ENCODE data around the gene RBBP5.

RBBP5 gene

DNA sequence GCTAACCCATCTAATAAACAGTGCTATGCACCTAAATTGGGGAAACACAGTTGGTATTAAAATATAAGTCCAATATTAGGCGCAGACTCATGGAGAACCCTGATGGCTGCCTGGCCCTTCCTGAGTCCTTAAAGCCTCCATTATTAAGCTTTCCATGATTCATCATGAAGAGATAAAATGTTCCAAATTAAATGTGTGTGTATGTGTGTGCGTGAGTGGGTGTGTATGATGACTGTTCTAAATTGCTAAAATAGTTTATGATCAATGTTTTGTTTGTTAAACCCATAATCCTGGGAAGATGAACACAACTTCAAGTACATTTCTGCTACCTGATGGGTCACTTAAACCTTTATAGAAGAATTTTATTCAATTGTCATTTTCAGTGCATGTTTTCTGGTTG, 6.3 kb upstream of the RBBP5 start:
- DNase-seq, result no peak

DNA sequence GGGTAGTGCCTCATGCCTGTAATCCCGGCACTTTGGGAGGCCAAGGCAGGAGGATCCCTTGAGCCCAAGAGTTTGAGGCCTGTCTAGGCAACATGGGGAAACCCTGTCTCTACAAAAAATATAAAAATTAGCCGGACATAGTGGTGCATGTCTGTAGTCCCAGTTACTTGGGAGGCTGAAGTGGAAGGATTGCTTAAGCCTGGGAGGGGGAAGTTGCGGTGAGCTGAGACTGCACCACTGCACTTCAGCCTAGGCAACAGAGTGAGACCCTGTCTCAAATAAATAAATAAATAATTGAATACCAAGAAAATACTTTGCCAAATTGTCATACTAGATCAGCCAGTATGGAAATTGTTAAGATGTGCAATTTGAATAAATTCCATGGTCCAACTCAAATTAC, 5.9 kb upstream of the RBBP5 start:
- no peak for DNase-seq

DNA sequence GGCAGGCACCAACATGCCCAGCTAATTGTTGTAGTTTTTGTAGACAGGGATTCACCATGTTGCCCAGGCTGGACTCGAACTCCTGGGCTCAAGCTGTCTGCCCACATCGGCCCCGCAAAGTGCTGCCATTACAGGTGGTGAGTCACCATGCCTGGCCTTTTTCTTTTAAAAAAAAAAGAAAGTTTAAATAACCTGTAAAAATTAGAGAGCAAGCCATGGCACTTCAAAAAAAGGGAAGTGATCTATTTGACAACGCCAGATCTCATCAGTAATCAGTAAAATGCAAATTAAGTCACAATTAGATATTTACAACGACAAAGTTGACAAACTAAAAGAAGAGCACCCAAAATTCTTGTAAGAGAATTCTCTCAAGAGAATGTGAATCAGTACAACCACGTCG, 2.9 kb upstream of the RBBP5 start:
- no peak for DNase-seq

DNA sequence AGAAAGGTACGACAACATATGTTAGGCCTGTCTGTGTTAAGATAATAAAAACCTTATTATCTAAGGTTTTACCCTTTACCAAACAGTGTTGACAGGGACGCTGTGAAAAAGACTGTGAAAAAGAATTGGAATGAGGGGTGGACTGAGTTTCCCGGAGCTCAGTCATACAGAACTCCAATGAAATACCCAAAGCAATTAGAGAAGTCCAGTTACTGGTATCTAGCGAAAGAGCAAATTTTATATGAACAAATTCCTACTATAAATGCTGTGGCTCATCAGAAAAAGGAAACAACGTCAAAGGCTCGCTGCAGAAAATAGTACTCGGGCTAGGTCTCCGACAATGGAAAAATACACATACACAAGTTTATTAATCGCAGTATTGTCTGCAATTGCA, 708 bp upstream of the RBBP5 start:
- DNase-seq, result no peak

DNA sequence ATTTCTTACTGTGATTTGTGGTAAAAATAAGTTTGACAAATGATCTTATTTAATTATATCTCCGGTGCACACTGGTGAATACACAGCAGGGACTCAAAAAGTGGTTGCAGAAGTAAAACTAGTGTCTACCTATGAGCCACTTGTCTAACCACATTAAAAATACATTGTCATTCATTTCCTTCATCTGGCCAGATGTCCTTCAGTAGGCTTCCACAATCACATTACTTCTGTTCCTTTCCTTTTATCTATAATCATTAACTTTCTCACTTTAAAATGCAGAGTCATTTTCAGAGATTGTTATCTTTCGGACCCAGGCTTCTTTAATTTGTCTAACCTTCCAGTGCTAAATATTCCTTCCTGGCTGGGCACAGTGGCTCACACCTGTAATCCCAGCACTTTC, 3.0 kb downstream of the RBBP5 start:
- no peak for DNase-seq

DNA sequence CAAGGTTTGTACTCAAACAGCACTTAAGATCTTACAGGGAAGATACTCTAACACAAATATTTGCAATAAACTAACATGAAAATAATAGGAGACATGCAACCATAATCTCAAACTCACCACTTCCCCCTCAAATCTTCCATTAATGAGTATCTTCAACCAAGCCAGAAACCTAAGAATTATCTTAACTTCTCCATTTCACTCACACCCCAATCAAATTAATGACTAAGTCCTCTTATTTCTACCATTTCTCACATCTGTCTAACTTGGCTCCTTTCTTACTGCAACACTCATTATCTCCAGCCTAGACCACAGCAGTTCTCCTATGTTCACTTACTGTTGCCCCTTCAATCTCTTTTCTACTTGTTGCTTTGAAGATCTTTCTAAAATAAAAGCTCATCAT, 10.4 kb downstream of the RBBP5 start:
- no peak for DNase-seq

DNA sequence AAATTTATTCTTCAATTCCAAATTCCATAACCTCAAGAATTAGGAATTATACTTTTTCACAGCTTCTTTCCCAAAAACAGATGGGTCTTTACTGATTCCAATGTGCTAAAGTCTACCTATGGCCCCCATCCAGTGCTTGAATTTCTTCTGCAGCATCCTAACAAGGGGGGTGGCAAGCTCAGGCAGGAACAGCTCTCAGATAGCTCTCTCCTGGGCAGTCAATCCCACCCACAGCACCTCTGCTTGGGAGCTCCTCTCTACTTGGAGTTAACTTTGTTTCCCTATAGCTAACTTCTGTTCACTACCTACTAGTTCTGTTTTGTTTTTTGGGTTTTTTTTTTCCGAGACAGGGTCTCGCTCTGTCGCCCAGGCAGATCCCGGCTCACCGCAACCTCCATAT, 12.1 kb downstream of the RBBP5 start:
- no peak for DNase-seq

DNA sequence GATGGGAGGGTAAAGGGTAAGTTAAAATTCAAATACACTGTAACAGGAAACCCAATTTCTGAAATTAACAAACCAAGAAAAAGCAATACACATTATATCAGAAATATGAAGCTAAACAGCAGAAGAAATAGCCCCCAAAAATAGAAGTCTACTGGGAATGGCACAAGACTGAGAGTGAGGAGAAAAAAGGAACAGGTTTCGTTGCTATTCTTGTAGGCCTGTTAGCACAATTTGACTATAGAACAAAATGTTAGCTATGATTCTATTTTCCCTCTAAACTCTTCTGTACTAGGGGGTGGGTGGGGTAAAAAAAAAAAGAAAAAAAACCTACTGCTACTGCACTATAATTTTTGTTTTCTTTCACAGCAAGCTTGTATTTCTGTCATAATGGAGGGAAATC, 12.5 kb downstream of the RBBP5 start:
- no peak for DNase-seq

DNA sequence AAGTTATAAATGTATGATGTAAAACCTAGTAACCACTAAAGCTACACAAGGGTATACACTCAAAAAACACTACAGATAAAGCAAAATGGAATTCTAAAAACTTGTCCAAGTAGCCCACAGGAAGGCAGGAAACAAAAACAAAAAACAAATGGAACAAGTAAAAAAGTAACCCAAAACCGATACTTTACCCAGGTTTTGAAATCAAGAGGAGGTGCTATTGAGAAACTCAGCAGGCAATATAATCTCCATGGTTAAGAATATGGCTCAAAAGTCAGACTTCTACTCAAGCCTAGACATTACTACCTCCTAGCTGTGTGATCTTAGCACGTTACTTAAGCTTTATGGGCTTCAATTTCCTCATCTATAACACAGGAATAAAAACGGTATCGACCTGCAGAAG, 13.3 kb downstream of the RBBP5 start:
- DNase-seq, result no peak

DNA sequence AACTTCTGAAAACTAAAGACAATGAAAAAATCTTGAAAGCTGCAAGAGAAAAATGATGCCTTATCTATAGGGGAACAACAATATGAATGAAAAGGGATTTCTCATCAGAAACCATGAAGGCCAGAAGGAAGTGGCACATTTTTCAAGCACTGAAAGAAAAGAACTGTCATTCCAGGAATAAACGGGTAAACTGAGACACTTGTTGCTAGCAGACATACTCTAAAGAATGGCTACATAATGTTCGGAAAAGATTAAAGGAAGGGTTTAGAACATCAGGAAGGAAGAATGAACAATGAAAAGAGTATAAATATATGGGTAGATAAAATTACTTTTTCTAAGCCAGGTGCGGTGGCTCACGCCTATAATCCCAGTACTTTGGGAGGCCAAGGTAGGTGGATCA, 14.5 kb downstream of the RBBP5 start:
- no peak for DNase-seq

DNA sequence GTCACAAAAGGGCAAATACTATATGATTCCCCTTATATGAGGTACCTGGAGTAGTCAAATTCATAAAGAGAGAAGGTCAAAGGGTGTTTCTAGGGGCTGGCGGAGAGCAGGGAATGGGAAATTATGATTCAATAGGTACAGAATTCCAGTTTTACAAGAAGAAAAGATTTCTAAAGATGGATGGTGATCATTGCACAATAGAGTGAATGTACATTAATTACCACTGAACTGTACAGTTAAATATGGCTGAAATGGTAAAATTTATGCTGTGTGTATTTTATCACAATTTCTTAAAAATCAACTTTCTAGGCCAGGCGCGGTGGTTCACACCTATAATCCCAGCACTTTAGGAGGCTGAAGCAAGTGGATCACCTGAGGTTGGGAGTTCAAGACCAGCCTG, 19.4 kb downstream of the RBBP5 start:
- DNase-seq, result no peak

DNA sequence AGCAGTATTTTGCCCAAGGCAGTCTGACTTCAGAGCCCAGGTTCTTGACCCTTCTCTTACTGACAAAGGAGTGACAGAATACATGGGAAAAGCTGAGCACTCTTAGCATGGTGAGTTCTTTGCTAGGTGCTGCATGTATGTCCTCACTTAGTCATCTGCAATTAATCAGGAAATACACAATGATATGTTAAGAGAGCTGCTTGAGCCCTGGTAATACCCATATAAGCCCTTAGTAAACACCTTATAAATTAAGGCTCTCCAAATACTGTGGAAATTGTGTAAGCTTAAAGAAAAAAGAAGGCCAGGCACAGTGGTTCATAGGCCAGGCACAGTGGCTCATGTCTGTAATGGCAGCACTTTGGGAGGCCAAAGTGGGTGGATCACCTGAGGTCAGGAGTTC, 23.5 kb downstream of the RBBP5 start:
- no peak for DNase-seq

DNA sequence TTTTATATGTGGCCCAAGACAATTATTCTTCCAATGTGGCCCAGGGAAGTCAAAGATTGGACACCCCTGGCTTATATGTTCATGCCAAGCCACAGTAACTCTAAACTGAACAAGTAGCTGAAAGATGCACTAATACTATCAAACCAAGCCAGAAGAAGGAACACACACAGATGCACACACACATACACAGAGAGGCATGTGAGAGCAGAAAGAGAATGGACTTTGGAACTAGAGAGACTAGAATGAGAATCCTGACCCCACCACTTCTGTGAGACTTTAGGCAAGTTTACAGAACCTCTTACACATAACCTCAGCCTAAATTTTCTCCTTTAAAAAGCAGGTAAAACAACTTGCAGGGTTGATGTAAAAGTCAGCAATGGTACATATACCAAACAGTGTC, 26.4 kb downstream of the RBBP5 start:
- no peak for DNase-seq

DNA sequence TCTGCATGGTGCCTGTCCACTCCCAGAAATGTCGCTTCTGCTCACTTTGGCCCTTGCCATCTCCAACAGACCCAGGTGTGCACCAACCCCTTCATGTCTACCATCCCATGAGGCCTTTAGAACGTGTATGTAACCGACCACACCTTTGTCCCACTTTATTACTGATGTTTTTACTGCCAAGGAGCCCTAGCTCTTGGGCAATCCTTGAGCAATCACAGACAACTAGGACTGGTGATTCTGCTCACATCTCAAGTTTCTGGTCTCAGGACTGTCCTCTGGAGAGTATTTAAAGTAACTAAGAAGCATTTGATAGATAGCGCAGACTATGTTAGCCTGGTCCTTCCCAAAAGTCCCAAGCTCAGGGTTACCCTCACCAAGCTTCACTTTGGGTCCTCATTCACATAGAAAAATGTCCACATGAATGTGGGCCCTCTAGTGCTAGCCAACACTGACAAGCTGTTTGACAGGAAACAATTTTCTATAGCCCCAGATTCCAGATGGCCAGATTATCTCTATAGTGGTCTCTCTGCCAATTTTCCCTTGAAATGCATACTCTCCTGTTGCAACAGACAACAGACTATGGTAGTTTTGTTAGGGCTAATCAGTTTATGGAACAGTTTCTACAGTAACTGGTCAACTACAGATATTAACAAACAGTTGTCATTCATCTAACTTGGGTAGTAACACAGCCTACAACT, 30.6 kb downstream of the RBBP5 start:
- no peak for DNase-seq

DNA sequence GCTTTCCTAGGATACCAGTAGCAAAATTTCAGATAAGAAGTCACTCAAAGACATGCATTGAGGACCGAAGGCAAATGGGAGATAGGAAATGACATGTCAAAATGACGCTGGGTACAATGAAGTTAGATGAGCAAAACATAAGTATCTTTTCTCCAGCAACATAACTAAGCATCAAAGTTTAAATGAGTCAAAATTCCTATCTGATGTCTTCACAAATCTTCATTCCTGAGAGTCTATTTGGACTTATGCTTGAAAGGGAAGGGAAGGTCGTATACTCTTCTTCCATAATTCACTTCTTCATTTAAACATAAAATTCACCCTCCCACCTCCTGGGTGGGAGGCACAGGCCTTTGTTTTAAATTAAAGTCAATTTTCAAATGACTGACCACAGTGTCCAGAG, 33.4 kb downstream of the RBBP5 start:
- DNase-seq, result no peak

DNA sequence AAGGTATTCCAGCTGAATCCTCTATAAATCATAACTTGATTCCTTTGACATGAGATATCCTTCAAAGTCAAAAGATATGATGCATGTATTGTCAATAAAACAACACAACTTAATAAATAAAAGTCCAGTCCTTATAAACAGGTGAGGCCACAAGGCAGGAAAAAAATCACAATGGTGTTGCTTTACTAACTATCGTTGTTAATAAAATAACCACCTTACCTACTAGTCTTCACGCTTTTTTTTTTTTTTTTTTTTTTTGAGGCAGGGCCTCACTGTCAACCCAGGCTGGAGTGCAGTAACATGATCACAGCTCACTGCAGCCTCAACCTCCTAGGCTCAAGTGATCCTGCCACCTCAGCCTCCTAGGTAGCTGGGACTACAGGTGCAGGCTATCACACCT, 37.4 kb downstream of the RBBP5 start, which contains the start of gene TMEM81:
TMEM81 (minus strand) TSS at position 101 of the 400 bp plus-strand sequence. CDS start 140 bp downstream, outside the sequence.
- DNase-seq, result no peak

DNA sequence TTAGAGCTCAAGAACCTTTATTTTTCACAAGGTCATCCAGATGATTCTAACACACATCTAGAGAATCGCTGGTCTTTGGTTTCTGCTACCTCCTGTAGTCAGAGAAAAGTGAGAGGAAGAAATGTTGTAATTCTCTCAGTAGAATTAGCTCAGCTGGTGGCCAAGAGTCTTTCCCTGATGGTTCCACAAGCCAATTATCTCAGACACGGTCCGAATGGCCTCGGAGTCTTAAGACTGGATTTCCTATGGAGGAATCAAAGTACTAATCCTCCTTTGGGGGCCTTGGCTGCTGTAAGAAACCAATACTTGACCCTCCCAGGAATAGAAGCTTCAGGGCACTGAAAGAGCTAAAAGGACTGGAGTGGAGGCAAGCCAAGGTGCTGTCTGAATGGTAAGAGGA, 39.3 kb downstream of the RBBP5 start:
- DNase-seq, result no peak

DNA sequence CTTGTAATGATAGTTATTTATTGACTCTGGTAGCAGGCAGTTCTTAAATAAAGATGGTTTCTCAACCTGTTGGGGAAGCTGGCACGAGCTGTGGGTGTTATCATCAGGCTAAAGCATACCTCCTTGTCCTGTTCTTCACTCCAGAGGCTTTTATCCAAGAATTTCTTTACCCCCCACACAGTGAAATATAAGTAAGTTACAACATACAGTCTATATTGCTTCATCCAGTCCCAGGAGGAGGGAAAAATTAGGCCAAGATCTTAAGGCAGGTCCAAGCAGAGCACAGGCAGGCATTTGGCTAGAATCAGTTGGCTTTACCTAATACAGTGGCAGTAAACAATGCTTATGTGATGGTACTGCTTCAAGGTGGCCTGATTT, 43.9 kb downstream of the RBBP5 start:
- DNase-seq, result no peak

DNA sequence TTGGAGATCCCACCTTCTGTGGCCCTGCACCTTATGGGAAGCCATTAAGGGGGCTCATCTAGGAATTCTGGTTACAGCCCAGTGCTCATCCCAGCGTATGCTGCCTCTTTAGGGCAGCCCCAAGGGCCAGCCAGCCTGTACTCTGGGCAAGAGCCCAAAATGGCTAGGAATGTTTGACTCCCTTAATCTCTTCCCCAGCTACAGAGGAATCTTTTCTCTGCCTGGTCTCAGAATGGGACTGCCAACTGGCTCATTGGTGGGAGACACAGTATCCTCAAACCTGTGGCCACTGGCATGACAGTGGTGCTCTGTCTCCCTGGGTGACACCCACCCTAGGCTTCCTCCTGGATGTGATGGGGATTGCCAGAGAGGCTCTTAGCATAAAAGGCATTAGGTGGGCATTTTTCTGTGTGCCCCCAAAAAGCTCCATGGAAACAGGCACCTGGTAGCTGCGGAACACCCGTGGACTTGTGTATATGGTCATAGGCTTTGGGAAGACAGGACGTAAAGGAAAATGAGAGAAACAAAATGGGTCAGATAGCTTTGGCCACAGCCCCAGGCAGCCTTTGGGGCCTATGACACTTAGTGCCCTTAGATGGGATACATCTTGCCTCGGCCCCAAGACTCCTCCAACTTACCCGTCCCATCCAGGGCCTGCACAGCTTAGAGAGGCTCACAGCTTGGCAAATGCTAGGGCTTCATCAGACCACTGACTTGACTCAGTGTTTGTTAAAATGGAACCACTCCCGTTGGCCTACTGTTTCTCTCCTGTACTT, 44.4 kb downstream of the RBBP5 start:
- no peak for DNase-seq

DNA sequence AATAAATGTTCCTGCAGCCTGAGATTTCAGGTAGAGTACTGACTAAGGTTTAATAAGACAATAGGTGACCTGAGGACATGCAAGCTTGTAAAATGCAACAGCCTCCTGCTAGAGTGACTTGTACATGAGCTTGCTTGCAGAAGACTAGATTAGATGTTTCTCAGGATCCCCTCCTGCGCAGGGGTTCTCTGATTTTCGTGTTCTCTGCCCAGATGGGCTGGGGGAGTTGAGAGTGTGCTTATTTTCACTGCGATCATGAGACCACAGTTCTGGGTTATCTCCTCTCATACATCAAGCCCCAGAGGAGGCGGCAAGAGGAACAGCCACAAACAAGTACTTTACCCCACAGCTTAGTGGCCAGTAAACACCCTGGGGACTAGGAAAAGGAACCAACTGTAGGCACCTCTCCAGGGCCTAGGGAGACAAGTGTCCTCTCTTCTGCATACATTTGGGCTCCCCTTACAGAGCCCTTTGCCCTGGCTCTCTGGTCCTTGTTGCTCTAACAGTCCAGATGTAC, 45.5 kb downstream of the RBBP5 start:
- no peak for DNase-seq

DNA sequence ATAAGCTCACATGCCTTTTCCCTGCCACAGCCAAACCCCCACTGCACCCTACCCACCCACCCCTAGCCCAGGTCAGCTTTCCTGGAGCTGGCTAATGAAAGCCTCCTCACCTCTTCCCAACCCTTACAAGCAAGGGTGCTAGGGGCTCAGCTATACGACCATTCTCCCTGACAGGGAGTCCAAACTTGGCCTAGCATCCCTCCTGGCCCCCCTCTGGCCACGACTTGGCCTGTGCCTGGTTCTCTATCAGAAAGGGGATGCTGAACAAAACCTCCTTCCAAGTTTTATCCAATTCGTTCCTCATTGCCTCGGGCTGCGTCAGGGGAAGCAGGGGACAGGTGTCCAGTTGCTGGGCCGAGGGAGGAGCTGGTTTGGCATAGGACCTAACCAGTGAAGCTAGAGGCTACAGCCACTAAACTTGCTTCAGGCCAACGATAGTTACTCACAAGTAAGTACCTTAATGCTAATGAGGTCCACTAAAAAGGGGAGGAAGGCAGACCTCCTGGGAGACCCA, 46.1 kb downstream of the RBBP5 start:
- DNase-seq, result no peak

DNA sequence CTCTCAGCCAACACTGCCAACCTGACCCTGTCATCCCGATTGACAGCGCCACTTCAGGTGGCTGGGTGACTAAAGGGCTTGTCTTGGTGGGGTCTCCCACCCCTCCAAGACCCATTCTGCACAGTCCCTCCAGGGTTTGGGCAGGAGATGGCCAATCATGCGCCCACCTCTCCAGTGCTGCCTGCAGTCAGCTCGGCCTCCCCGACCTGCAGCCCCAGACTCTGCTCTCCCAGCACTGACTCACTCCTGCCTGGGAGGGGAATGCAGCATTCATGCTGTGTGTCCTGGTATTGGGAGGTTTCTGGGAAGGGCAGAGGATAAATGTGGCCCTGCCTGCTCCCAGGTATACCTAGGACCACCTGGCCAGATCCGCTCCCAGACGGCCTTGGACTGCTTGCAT, 47.3 kb downstream of the RBBP5 start:
- no peak for DNase-seq

DNA sequence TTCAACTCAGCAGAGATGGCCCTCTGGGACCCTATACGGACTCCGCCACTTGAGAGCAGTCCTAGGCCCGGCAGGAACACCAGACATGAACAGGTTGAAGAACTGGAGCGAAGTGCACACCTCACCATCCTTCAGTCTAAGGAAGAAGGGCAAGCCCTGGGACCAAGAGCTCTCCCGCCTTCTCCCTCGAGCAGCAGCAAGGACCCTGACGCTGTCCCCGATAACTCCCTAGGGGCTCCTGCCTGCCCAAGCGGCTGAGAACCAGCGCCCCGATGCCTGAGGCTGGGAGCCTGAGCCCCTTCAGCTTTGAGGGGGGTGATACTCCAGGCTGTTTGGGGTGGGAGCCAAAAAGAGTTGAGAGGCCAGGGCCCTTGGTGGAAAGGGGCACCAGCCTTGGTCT, 47.7 kb downstream of the RBBP5 start:
- no peak for DNase-seq

DNA sequence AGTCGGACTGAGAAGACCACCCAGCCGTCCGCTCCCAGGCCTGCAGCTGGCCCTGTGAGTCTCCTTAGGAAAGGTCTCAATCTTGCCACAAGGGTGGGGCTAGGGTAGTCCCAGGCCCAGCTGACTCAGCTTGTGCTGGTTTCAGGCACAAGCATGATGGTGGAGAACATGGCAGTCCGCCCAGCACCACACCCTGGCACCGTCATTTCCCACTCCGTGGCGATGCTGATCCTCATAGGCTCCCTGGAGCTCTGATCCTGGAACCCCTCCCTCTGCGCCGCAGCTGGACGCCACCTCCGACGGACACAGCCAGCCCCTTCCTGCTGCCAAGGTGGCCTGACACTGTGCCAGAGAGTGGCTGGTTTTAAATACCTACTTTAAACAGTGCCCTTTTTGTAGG, 48.3 kb downstream of the RBBP5 start:
- DNase-seq, result no peak

Data from SIG-M5 (cell line).